IPS-18c (cell line): ENCODE results near the gene SYNPR.
"Not testable (repeated sequence)": the region's sequence is repeated elsewhere in the genome, so short reads cannot be mapped to it uniquely, and the experiment has no call there.

Source experiments
- H3K4me3 ChIP-seq: 2 replicates; pipeline ENCODE4 v1.7.0; 2013; ENCODE audit warnings: low read depth, mild to moderate bottlenecking, low read length, moderate library complexity; ENCODE audit not compliant: insufficient read depth
- H3K9me3 ChIP-seq: one replicate; pipeline ENCODE4 v1.6.1; 2013; ENCODE audit warnings: mild to moderate bottlenecking, low read length, moderate library complexity; ENCODE audit not compliant: control insufficient read depth, insufficient read depth

Gene SYNPR

GRCh38 chr3:63278171-63279004 is at the start of gene SYNPR:
SYNPR (plus strand) TSS chr3:63278308.
- H3K9me3 ChIP-seq: no peaks in the 10 kb centered on the region
- peak within 1 kb of the TSS; percentile 58 for H3K4me3 ChIP-seq

DNA sequence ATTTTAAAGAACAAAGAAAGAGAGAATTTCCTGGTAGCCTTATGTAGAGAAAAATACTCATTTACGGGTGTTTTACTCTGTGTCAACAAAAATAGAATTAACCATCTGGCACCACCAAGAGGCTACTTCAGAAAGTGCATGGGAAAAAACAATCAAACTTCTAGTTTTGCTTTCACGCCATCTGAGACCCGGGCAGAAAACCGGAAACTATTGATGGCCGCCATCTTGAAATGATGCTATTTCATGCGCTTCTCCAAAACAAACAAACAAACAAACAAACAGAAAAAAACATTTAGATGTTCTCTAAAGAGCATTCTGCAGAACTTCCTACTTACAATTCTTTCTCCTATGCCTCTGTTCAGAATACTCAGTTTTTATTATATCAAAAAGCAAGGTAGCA is 49.4 kb upstream of the SYNPR start:
- no peak overlapping the region for H3K4me3 ChIP-seq
- H3K9me3 ChIP-seq: no peaks in the 10 kb centered on the region

- Histone ChIP-seq H3K4me3 (no peak overlapping the region), H3K9me3 (no peaks in the 10 kb centered on the region)
Observed at GRCh38 chr3:63230146-63230545, 48.0 kb upstream of the SYNPR start.

DNA sequence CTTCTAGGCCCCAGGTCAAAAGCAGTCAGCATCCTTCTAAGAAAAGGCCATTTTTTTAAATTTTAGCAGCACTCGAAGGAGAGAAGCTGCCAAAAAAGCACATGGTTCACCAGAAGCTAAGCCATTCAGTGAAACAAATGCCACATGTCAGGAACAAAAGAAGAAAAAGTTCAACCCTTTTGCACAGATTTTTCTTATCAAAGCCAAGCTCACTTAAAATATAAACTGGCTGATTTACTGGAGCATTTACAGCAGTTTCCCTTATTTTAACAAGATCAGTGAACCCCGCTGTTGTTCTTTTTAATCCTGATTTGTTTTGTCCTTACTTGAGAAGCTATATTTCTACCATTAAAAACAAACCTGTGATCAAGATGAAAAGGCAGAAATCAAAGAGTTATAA is 46.5 kb upstream of the SYNPR start:
- no peaks in the 10 kb centered on the region for H3K9me3 ChIP-seq
- H3K4me3 ChIP-seq: no peak overlapping the region

DNA sequence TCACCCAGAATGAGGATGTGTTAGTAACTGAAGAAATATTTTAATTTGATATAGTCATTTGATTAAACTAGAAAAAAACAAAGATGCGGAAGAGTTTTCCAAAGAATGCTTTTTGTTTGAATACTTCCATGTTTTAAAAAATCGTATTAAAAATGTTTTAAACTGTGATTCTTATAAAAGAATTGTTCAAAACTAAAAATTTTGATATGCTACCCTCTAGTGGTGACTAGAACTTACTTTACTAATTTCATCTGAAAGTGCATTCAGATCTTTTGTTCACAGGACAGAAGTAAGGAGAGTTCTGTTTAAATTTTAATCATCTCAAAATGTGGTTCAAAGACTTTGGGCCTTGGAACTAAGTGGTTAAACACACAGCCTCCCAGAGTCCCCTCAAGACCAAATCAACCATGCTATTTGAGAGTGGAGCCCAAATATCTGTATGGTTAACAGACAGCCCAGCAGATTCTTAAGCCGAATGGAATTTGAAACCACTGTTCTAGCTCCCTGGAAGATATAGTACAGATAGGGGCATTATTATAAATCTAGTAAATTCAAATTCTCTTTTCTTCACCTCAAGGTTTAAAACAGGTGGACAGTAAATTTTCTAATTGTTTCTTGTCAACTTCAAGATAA is 45.2 kb upstream of the SYNPR start:
- Histone ChIP-seq H3K9me3 (no peaks in the 10 kb centered on the region), H3K4me3 (no peak overlapping the region)

- no peaks in the 10 kb centered on the region for H3K9me3 ChIP-seq
- H3K4me3 ChIP-seq: no peak overlapping the region
Observed at GRCh38 chr3:63240381-63240902, 37.7 kb upstream of the SYNPR start.

DNA sequence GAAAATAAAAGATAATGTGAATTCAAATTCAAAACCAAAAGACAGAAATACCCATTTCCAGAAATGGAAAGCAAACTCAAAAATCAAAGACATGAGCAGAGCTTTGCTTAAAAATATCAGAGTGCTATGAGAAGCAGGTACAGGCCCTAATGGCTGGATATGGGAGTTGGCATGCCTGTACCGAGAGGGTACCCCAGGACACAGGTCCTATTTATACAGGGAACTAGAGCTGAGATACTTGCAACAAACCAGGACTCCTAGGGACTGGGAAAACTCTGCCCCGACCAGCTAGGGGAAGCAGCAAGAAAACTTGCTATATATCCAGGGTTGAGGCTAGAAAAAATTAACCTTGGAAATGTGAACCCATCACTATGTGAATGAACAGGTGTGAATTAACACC is 36.0 kb upstream of the SYNPR start:
- Histone ChIP-seq H3K9me3 (no peaks in the 10 kb centered on the region), H3K4me3 (no peak overlapping the region)

DNA sequence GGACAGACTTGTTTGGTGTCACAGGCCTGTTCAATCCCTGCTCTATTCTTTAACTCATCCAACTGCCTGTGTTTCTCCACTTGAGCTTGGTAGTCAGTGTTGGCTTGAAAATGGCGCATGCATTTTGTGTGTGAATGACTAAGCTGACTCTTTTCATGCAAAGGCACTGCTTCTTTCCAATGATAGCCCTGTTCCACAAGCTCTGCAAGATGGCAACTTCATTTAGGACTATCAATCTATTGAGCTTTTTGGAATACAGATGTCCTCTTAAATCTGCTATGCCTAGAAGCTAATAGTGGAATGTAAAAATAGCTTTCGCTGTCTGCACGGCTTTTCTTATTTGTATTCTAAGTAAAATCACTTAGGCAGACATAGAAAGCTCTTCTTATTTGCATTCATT is 33.6 kb upstream of the SYNPR start:
- no peak overlapping the region for H3K4me3 ChIP-seq
- no peaks in the 10 kb centered on the region for H3K9me3 ChIP-seq

- H3K4me3 ChIP-seq: no peak overlapping the region
- H3K9me3 ChIP-seq: no peaks in the 10 kb centered on the region
Observed at GRCh38 chr3:63245726-63246241, 32.3 kb upstream of the SYNPR start.

DNA sequence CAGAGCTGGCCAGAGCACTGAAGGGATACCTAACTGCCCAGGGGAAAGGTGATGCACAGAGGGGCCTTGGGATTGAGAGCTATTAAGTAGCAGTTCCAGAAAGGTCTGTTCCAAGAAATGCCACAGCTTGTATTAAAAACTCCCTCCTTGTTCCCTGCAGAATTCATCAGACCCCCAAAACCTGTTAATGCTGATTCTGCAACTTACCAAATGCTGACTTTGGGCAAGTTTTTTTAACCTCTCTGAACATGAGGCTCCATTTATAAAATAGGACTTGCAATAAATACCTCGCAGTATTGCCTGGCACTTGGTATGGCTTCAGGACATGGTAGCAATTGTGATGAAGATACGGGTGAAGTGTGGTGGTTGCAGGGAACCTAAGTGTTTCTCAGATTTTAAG is 30.1 kb upstream of the SYNPR start:
- Histone ChIP-seq H3K9me3 (no peaks in the 10 kb centered on the region), H3K4me3 (no peak overlapping the region)

GRCh38 chr3:63251499-63251898 is 26.6 kb upstream of the SYNPR start:
- H3K9me3 ChIP-seq: no peaks in the 10 kb centered on the region
- H3K4me3 ChIP-seq: no peak overlapping the region

DNA sequence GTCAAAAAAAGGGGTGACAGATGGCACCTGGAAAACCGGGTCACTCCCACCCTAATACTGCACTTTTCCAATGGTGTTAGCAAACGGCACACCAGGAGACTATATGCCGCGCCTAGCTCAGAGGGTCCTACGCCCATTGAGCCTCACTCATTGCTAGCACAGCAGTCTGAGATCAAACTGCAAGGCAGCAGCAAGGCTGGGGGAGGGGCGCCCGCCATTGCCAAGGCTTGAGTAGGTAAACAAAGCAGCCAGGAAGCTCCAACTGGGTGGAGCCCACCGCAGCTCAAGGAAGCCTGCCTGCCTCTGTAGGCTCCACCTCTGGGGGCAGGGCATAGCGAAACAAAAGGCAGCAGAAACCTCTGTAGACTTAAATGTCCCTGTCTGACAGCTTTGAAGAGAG is 22.3 kb upstream of the SYNPR start:
- not testable (repeated sequence) for H3K9me3 ChIP-seq, H3K4me3 ChIP-seq

DNA sequence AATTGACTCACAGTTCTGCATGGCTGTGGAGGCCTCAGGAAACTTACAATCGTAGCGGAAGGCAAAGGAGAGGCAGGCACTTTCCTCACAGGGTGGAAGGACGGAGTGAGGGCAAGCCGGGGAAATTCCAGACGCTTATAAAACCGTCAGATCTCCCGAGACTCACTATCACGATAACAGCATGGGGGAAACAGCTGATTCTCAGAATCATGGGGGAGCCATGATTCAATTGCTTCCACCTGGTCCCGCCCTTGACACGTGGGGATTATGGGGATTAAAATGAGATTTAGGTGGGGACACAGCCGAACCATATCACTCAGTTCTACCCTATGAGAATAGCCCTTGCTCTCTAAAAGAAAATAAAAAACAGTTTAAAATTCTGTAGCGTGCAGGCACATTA is 13.4 kb upstream of the SYNPR start:
- no peak overlapping the region for H3K4me3 ChIP-seq
- no peaks in the 10 kb centered on the region for H3K9me3 ChIP-seq

- H3K9me3 ChIP-seq: no peaks in the 10 kb centered on the region
- H3K4me3 ChIP-seq: no peak overlapping the region
Observed at GRCh38 chr3:63274359-63274758, 3.7 kb upstream of the SYNPR start.

GRCh38 chr3:63279005-63279841 is 1.1 kb downstream of the SYNPR start:
- no peaks in the 10 kb centered on the region for H3K9me3 ChIP-seq
- peak overlapping the region; percentile 58 for H3K4me3 ChIP-seq

DNA sequence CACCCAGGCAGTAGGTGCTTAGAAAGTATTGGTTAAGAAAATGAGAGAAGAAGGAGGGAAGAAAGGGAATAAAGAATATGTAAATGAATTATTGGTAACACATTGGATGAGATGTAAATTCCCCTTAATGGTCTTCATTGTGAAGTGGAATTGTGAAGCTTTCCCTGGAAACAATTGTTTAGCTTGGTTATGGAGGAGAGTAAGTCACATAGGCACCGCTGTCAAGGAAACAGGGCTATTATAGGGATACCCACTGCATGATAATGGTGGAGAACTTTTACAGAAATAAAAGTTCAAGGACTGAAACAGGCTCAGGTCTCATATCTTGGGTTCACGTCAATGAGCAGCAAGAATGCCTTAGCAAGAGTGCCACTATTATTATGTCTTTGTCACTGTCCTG is 9.5 kb downstream of the SYNPR start:
- no peak overlapping the region for H3K4me3 ChIP-seq
- H3K9me3 ChIP-seq: no peaks in the 10 kb centered on the region

DNA sequence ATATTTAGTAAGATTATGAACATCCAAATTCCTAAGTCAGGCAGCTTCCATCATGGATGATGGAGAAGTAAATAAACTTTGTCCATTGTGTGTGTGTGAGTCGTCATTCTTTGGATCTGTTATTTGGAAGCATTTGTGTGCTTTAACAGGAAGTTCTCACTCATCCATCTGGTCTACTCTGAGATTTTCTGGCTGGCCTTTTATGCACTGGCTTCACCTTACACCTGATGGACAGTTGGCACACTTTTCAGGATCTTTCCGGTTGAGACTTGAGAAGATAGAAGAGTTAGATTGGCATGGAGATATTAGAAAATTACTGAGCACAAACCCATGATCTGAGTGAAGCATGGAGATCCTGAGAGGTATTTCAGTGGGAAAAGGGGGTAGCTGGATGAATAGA is 12.6 kb downstream of the SYNPR start:
- H3K4me3 ChIP-seq: no peak overlapping the region

More for the DNA sequence above, 12.6 kb downstream of the SYNPR start:
- H3K9me3 ChIP-seq: no peaks in the 10 kb centered on the region
